ACC112 (cell line): Measurements from ENCODE around the gene TNFRSF12A.
A peak's percentile ranks its signal among the peaks of the same experiment; 100 is the strongest.

ENCODE experiments used
- H2AFZ ChIP-seq: fragments of 200-600 bp; sonication (generic); one replicate; pipeline ENCODE4 v1.6.0; 2017; ENCODE audit warnings: antibody characterized with exemption, low read length; ENCODE audit not compliant: unreplicated experiment
- H3K27ac ChIP-seq: fragments of 200-600 bp; sonication (generic); 2 replicates; pipeline ENCODE4 v1.5.1; 2014; ENCODE audit warnings: low read depth, mild to moderate bottlenecking, antibody characterized with exemption, low read length, moderate library complexity
- H3K27me3 ChIP-seq: fragments of 200-600 bp; sonication (generic); 2 replicates; pipeline ENCODE4 v1.6.1; 2014; ENCODE audit warnings: mild to moderate bottlenecking, antibody characterized with exemption, low read length, moderate library complexity, mixed read lengths; ENCODE audit not compliant: insufficient read depth
- H3K36me3 ChIP-seq: fragments of 200-600 bp; sonication (generic); 2 replicates; pipeline ENCODE4 v1.6.1; 2016; ENCODE audit warnings: mild to moderate bottlenecking, antibody characterized with exemption, low read length, moderate library complexity, mixed read lengths; ENCODE audit not compliant: insufficient read depth
- H3K4me1 ChIP-seq: fragments of 200-600 bp; sonication (generic); one replicate; pipeline ENCODE4 v1.6.1; 2016; ENCODE audit warnings: low read length, mixed read lengths; ENCODE audit not compliant: insufficient read depth, unreplicated experiment, control insufficient read depth
- H3K4me3 ChIP-seq: fragments of 200-600 bp; sonication (generic); 2 replicates; pipeline ENCODE4 v1.5.1; 2014; ENCODE audit warnings: mild to moderate bottlenecking, low read depth, low read length
- H3K79me2 ChIP-seq: fragments of 200-600 bp; sonication (generic); one replicate; pipeline ENCODE4 v1.6.0; 2016; ENCODE audit warnings: low read length; ENCODE audit not compliant: control insufficient read depth, unreplicated experiment, insufficient read depth

TNFRSF12A gene

GRCh38 chr16:3021449-3022207 lies 1.5 kb downstream of the TNFRSF12A start:
- H3K36me3 ChIP-seq = no peaks in the 10 kb centered on the region
- no peaks in the 10 kb centered on the region for H3K79me2 ChIP-seq
- H3K4me3 ChIP-seq = peak overlapping the region; percentile 93
- H3K27ac ChIP-seq = peak overlapping the region; percentile 99
- no peak overlapping the region for H2AFZ ChIP-seq
- H3K4me1 ChIP-seq = peaks cover 10% of the 10 kb centered on the region
- no peaks in the 10 kb centered on the region for H3K27me3 ChIP-seq

GRCh38 chr16:3022208-3022683 lies 2.1 kb downstream of the TNFRSF12A start:
- Histone ChIP-seq H2AFZ (no peak overlapping the region), H3K36me3 (no peaks in the 10 kb centered on the region), H3K4me1 (peaks cover 10% of the 10 kb centered on the region), H3K79me2 (no peaks in the 10 kb centered on the region), H3K27ac (peak overlapping the region; percentile 99), H3K27me3 (no peaks in the 10 kb centered on the region), H3K4me3 (peak overlapping the region; percentile 93)

GRCh38 chr16:3022684-3023414 lies 2.7 kb downstream of the TNFRSF12A start:
- Histone ChIP-seq H3K4me3 (peak overlapping the region; percentile 93), H3K27me3 (no peaks in the 10 kb centered on the region), H3K4me1 (peaks cover 10% of the 10 kb centered on the region), H3K36me3 (no peaks in the 10 kb centered on the region), H2AFZ (no peak overlapping the region), H3K27ac (peak overlapping the region; percentile 99), H3K79me2 (no peaks in the 10 kb centered on the region)

GRCh38 chr16:3023415-3023668 lies 3.2 kb downstream of the TNFRSF12A start:
- H2AFZ ChIP-seq = no peak overlapping the region
- peak overlapping the region; percentile 99 for H3K27ac ChIP-seq
- H3K79me2 ChIP-seq = no peaks in the 10 kb centered on the region
- peaks cover 10% of the 10 kb centered on the region for H3K4me1 ChIP-seq
- H3K27me3 ChIP-seq = no peaks in the 10 kb centered on the region
- peak overlapping the region; percentile 93 for H3K4me3 ChIP-seq
- H3K36me3 ChIP-seq = no peaks in the 10 kb centered on the region

- Histone ChIP-seq H2AFZ (no peak within 1 kb of the TSS), H3K27ac (peak within 1 kb of the TSS; percentile 99), H3K4me1 (peaks cover 10% of the 10 kb centered on the region), H3K27me3 (no peaks in the 10 kb centered on the region), H3K36me3 (no peaks in the 10 kb centered on the region), H3K79me2 (no peaks in the 10 kb centered on the region), H3K4me3 (peak within 1 kb of the TSS; percentile 93)
Measured at GRCh38 chr16:3023669-3024478, 3.7 kb downstream of the TNFRSF12A start, which contains the start of the genes HCFC1R1 and THOC6. TSS of gene HCFC1R1 (minus strand) at chr16:3023942. CDS start at chr16:3023941, 1 bp downstream. TSS of gene THOC6 (plus strand) at chr16:3024035. CDS start at chr16:3024327, 292 bp downstream.

- Histone ChIP-seq H3K27me3 (no peaks in the 10 kb centered on the region), H2AFZ (no peak overlapping the region), H3K36me3 (no peaks in the 10 kb centered on the region), H3K4me1 (peaks cover 10% of the 10 kb centered on the region), H3K4me3 (no peak overlapping the region), H3K27ac (no peak overlapping the region), H3K79me2 (no peaks in the 10 kb centered on the region)
Measured at GRCh38 chr16:3025032-3026002, 5.1 kb downstream of the TNFRSF12A start.

GRCh38 chr16:3026003-3026378 lies 5.8 kb downstream of the TNFRSF12A start:
- no peaks in the 10 kb centered on the region for H3K79me2 ChIP-seq
- no peaks in the 10 kb centered on the region for H3K36me3 ChIP-seq
- peaks cover 10% of the 10 kb centered on the region for H3K4me1 ChIP-seq
- no peak overlapping the region for H3K4me3 ChIP-seq
- no peaks in the 10 kb centered on the region for H3K27me3 ChIP-seq
- H2AFZ ChIP-seq = no peak overlapping the region
- H3K27ac ChIP-seq = no peak overlapping the region

GRCh38 chr16:3026609-3027488 lies 6.7 kb downstream of the TNFRSF12A start:
- no peaks in the 10 kb centered on the region for H3K36me3 ChIP-seq
- no peaks in the 10 kb centered on the region for H3K79me2 ChIP-seq
- no peak overlapping the region for H2AFZ ChIP-seq
- no peak overlapping the region for H3K27ac ChIP-seq
- peaks cover 10% of the 10 kb centered on the region for H3K4me1 ChIP-seq
- no peak overlapping the region for H3K4me3 ChIP-seq
- no peaks in the 10 kb centered on the region for H3K27me3 ChIP-seq

GRCh38 chr16:3027489-3027795 lies 7.3 kb downstream of the TNFRSF12A start:
- Histone ChIP-seq H3K36me3 (no peaks in the 10 kb centered on the region), H3K4me1 (peaks cover 10% of the 10 kb centered on the region), H3K27ac (no peak overlapping the region), H2AFZ (no peak overlapping the region), H3K27me3 (peaks cover 4% of the 10 kb centered on the region), H3K4me3 (no peak overlapping the region), H3K79me2 (no peaks in the 10 kb centered on the region)
